T-helper 22 cell (primary cell): ENCODE results near the gene MED9.
"Not testable (repeated sequence)": the region's sequence is repeated elsewhere in the genome, so short reads cannot be mapped to it uniquely, and the experiment has no call there.

Experiments used
- DNase-seq: peaks from one replicate; pipeline ENCODE4 v3.0.0-alpha.2; 2020; ENCODE audit warnings: low read depth

Gene MED9

GRCh38 chr17:17476865-17477467 is at the start of gene MED9:
Gene MED9 (plus strand): TSS chr17:17477000. CDS start chr17:17477042, 42 bp downstream.
- peak; percentile 88 for DNase-seq

GRCh38 chr17:17429222-17429621 is 47.6 kb upstream of the MED9 start:
- no peak for DNase-seq

- DNase-seq: not testable (repeated sequence)
Observed at GRCh38 chr17:17430924-17431323, 45.9 kb upstream of the MED9 start.

GRCh38 chr17:17431605-17432004 is 45.2 kb upstream of the MED9 start:
- no peak for DNase-seq

GRCh38 chr17:17433000-17433703 is 43.6 kb upstream of the MED9 start:
- no peak for DNase-seq

- DNase-seq: no peak
Observed at GRCh38 chr17:17434477-17434876, 42.3 kb upstream of the MED9 start.

- DNase-seq: no peak
Observed at GRCh38 chr17:17435323-17435722, 41.5 kb upstream of the MED9 start.

- DNase-seq: no peak
Observed at GRCh38 chr17:17437461-17437860, 39.3 kb upstream of the MED9 start.

- no peak for DNase-seq
Observed at GRCh38 chr17:17437893-17438292, 38.9 kb upstream of the MED9 start.

GRCh38 chr17:17440010-17440843 is 36.6 kb upstream of the MED9 start:
- peak; percentile 27 for DNase-seq

- DNase-seq: no peak
Observed at GRCh38 chr17:17440938-17441675, 35.7 kb upstream of the MED9 start.

GRCh38 chr17:17443173-17443572 is 33.6 kb upstream of the MED9 start:
- DNase-seq: no peak

- no peak for DNase-seq
Observed at GRCh38 chr17:17445296-17445924, 31.4 kb upstream of the MED9 start.

- no peak for DNase-seq
Observed at GRCh38 chr17:17445925-17446665, 30.7 kb upstream of the MED9 start.

- no peak for DNase-seq
Observed at GRCh38 chr17:17446666-17447155, 30.1 kb upstream of the MED9 start.

- no peak for DNase-seq
Observed at GRCh38 chr17:17447264-17447663, 29.5 kb upstream of the MED9 start.

GRCh38 chr17:17448076-17448475 is 28.7 kb upstream of the MED9 start:
- no peak for DNase-seq

GRCh38 chr17:17448723-17449122 is 28.1 kb upstream of the MED9 start:
- DNase-seq: no peak

- DNase-seq: no peak
Observed at GRCh38 chr17:17453088-17453487, 23.7 kb upstream of the MED9 start.

GRCh38 chr17:17454276-17454675 is 22.5 kb upstream of the MED9 start:
- no peak for DNase-seq

- not testable (repeated sequence) for DNase-seq
Observed at GRCh38 chr17:17454700-17455099, 22.1 kb upstream of the MED9 start.
